HCT116 (cell line): Measurements from ENCODE around the gene KLHL3. TPM values are rescaled to one million over a fixed set of nuclear protein-coding genes. Genes with fewer than 3 reads are reported as not detected.

Experiments used
- ATAC-seq: fragments of 200-7000 bp; cut with Tn5 transposase; 2 replicates; pipeline ENCODE4 v1.9.1; 2020; ENCODE audit warnings: mild to moderate bottlenecking, moderate library complexity
- BruUV-seq: library from RNA; stranded (reverse); fragments of 400-500 nt; replicated peaks from 2 replicates; lab custom pipeline; 2021; lab: Mats Ljungman, UMichigan
- CTCF ChIA-PET: fragments of 300-600 bp; sonication (Branson Sonifier 250); formaldehyde crosslinking; loops from one replicate; lab custom pipeline; 2021; ENCODE audit warnings: antibody characterized with exemption; lab: Charles Lee
- POLR2A ChIA-PET: fragments of 300-600, 350-600 bp; sonication (Branson Sonifier 250); formaldehyde crosslinking; loops from one replicate; lab custom pipeline; 2021; ENCODE audit warnings: antibody characterized with exemption; lab: Charles Lee
- RAD21 ChIA-PET, 2 experiments: fragments of 300-600 bp; sonication (Branson Sonifier 250); formaldehyde crosslinking; loops; one replicate each; lab custom pipeline; 2023; ENCODE audit warnings: low total read pairs in 2 of 2; ENCODE audit not compliant: uncharacterized antibody in 2 of 2, unreplicated experiment in 2 of 2, low non-redundant PET in 1 of 2; lab: Charles Lee
- DNase-seq: peaks from one replicate; pipeline ENCODE4 v3.0.0-alpha.2; 2010; ENCODE audit warnings: low read depth, low spot score
- H2AFZ ChIP-seq: fragments of 200-600 bp; shearing (Covaris generic), sonication (generic); 2 replicates; pipeline ENCODE4 v1.6.1; 2017; ENCODE audit warnings: low read depth, mixed run types, mixed read lengths, antibody characterized with exemption, low read length; ENCODE audit not compliant: poor library complexity, severe bottlenecking
- H3K27ac ChIP-seq: 2 replicates; pipeline ENCODE4 v1.5.1; 2012; ENCODE audit warnings: low read depth, low read length
- H3K27me3 ChIP-seq: fragments of 200-600 bp; sonication (generic); 2 replicates; pipeline ENCODE4 v1.6.1; 2016; ENCODE audit warnings: mixed run types, low read length, mixed read lengths; ENCODE audit not compliant: insufficient read depth
- H3K36me3 ChIP-seq, 2 experiments: fragments of 200-500 bp in 1 of 2; fragments of 200-600 bp in 1 of 2; sonication (Bioruptor generic) in 1 of 2; sonication (generic) in 1 of 2; 2 replicates each; pipeline versions ENCODE4 v1.5.1 to v1.6.1; 2014 to 2016; ENCODE audit warnings: low read length in 2 of 2, inconsistent platforms in 1 of 2, mixed read lengths in 1 of 2, mixed run types in 1 of 2; ENCODE audit not compliant: insufficient read depth in 2 of 2, control insufficient read depth in 1 of 2
- H3K4me1 ChIP-seq, 2 experiments: fragments of 200-600 bp in 1 of 2; sonication (generic) in 1 of 2; 2 replicates each; pipeline versions ENCODE4 v1.5.1 to v1.6.1; 2012 to 2017; ENCODE audit warnings: low read length in 2 of 2, inconsistent platforms in 1 of 2, mild to moderate bottlenecking in 1 of 2, mixed read lengths in 1 of 2, mixed run types in 1 of 2, moderate library complexity in 1 of 2; ENCODE audit not compliant: insufficient read depth in 2 of 2, control insufficient read depth in 1 of 2
- H3K4me2 ChIP-seq: fragments of 200-600 bp; sonication (generic); 2 replicates; pipeline ENCODE4 v1.6.1; 2017; ENCODE audit warnings: mixed run types, low read length, mixed read lengths
- H3K4me3 ChIP-seq, 2 experiments: fragments of 200-600 bp in 1 of 2; sonication (generic) in 1 of 2; replicated peaks in 1 of 2; 2 replicates each; pipeline ENCODE4 v1.5.1; 2011 to 2016; ENCODE audit warnings: low read length in 2 of 2, control low read depth in 1 of 2, low read depth in 1 of 2, mild to moderate bottlenecking in 1 of 2, mixed read lengths in 1 of 2, mixed run types in 1 of 2
- H3K79me2 ChIP-seq: fragments of 200-600 bp; sonication (generic); 2 replicates; pipeline ENCODE4 v1.6.1; 2017; ENCODE audit warnings: mild to moderate bottlenecking, mixed run types, low read length, moderate library complexity, mixed read lengths; ENCODE audit not compliant: insufficient read depth
- H3K9ac ChIP-seq: fragments of 200-600 bp; sonication (generic); 2 replicates; pipeline ENCODE4 v1.6.1; 2016; ENCODE audit warnings: low read length, mixed read lengths
- H3K9me2 ChIP-seq: fragments of 200-600 bp; sonication (generic), shearing (Covaris generic); 2 replicates; pipeline ENCODE4 v1.6.1; 2017; ENCODE audit warnings: mixed run types, mild to moderate bottlenecking, moderate library complexity; ENCODE audit not compliant: insufficient read depth
- H3K9me3 ChIP-seq, 2 experiments: fragments of 200-500 bp in 1 of 2; fragments of 200-600 bp in 1 of 2; sonication (Bioruptor generic) in 1 of 2; sonication (generic) in 1 of 2; 2 replicates each; pipeline ENCODE4 v1.6.1; 2014 to 2017; ENCODE audit warnings: low read length in 2 of 2, mixed read lengths in 2 of 2, inconsistent platforms in 1 of 2, low read depth in 1 of 2, mild to moderate bottlenecking in 1 of 2, mixed run types in 1 of 2, moderate library complexity in 1 of 2; ENCODE audit not compliant: control insufficient read depth in 1 of 2, insufficient read depth in 1 of 2
- H4K20me1 ChIP-seq: fragments of 200-600 bp; sonication (generic), shearing (Covaris generic); 2 replicates; pipeline ENCODE4 v1.6.1; 2017; ENCODE audit warnings: mixed run types, mild to moderate bottlenecking, moderate library complexity; ENCODE audit not compliant: insufficient read depth
- ATF3 ChIP-seq: IDR thresholded peaks from 2 replicates; pipeline ENCODE4 v1.6.1; 2012
- CBX3 ChIP-seq: IDR thresholded peaks from 2 replicates; pipeline ENCODE4 v1.6.1; 2012; ENCODE audit warnings: low read depth
- CEBPB ChIP-seq: IDR thresholded peaks from 2 replicates; pipeline ENCODE4 v1.6.1; 2012; ENCODE audit warnings: low read depth
- CTCF ChIP-seq, 3 experiments: fragments of 200-600 bp in 1 of 3; sonication (generic) in 1 of 3; IDR thresholded peaks in 2 of 3; conservative IDR thresholded peaks in 1 of 3; 2 replicates each; pipeline ENCODE4 v1.5.1; 2012 to 2017; ENCODE audit warnings: low read depth in 2 of 3, low read length in 2 of 3, antibody characterized with exemption in 1 of 3, borderline replicate concordance in 1 of 3, control low read depth in 1 of 3, mild to moderate bottlenecking in 1 of 3, mixed read lengths in 1 of 3, mixed run types in 1 of 3, moderate library complexity in 1 of 3; ENCODE audit not compliant: insufficient read depth in 1 of 3
- EGR1 ChIP-seq: IDR thresholded peaks from 2 replicates; pipeline ENCODE4 v1.6.1; 2012; ENCODE audit warnings: low read depth
- ELF1 ChIP-seq: IDR thresholded peaks from 2 replicates; pipeline ENCODE4 v1.6.1; 2012; ENCODE audit warnings: low read depth, borderline replicate concordance
- EZH2phosphoT487 ChIP-seq: fragments of 200-600 bp; IDR thresholded peaks from 2 replicates; pipeline ENCODE4 v1.6.1; 2018; ENCODE audit warnings: antibody characterized with exemption, borderline replicate concordance
- FOSL1 ChIP-seq: IDR thresholded peaks from 2 replicates; pipeline ENCODE4 v1.6.1; 2012; ENCODE audit warnings: low read depth
- JUND ChIP-seq: IDR thresholded peaks from 2 replicates; pipeline ENCODE4 v1.6.1; 2012
- MAX ChIP-seq: IDR thresholded peaks from 2 replicates; pipeline ENCODE4 v1.6.1; 2012
- POLR2A ChIP-seq: IDR thresholded peaks from 2 replicates; pipeline ENCODE4 v1.7.0; 2011; ENCODE audit warnings: borderline replicate concordance; ENCODE audit not compliant: insufficient read depth, insufficient read length; ENCODE audit errors: extremely low read depth
- POLR2AphosphoS5 ChIP-seq: IDR thresholded peaks from 2 replicates; pipeline ENCODE4 v1.6.1; 2011; ENCODE audit warnings: mild to moderate bottlenecking, low read depth, low read length, moderate library complexity
- RAD21 ChIP-seq: IDR thresholded peaks from 2 replicates; pipeline ENCODE4 v1.6.1; 2012; ENCODE audit warnings: low read depth, mild to moderate bottlenecking
- SIN3A ChIP-seq: IDR thresholded peaks from 2 replicates; pipeline ENCODE4 v1.6.1; 2012; ENCODE audit warnings: low read depth
- SP1 ChIP-seq: IDR thresholded peaks from 2 replicates; pipeline ENCODE4 v1.6.1; 2012; ENCODE audit warnings: low read depth
- SRF ChIP-seq: IDR thresholded peaks from 2 replicates; pipeline ENCODE4 v1.6.1; 2012; ENCODE audit warnings: low read depth
- TCF7L2 ChIP-seq: IDR thresholded peaks from 2 replicates; pipeline ENCODE4 v1.7.0; 2011; ENCODE audit warnings: borderline replicate concordance, inconsistent platforms; ENCODE audit not compliant: insufficient read depth, insufficient read length; ENCODE audit errors: extremely low read depth
- YY1 ChIP-seq: IDR thresholded peaks from 2 replicates; pipeline ENCODE4 v1.6.1; 2011; ENCODE audit warnings: low read length, low read depth, moderate library complexity, mild to moderate bottlenecking; ENCODE audit not compliant: insufficient replicate concordance; ENCODE audit errors: extremely low read depth
- ZBTB33 ChIP-seq: IDR thresholded peaks from 2 replicates; pipeline ENCODE4 v1.6.1; 2011; ENCODE audit warnings: mild to moderate bottlenecking, low read length, moderate library complexity; ENCODE audit not compliant: insufficient replicate concordance; ENCODE audit errors: extremely low read depth
- ZNF274 ChIP-seq: fragments of 200-500 bp; sonication (Bioruptor generic); IDR thresholded peaks from 2 replicates; pipeline ENCODE4 v1.6.1; 2014; ENCODE audit warnings: mild to moderate bottlenecking, low read depth, low read length, inconsistent platforms
- intact Hi-C: fragments of 100-400 bp; cut with micrococcal nuclease; formaldehyde crosslinking; loops from 2 replicates; pipeline ENCODE4 v1.10.0; 2022
- total RNA-seq: library from RNA; stranded (reverse); gene quantifications from one replicate; pipeline ENCODE4 v1.2.1, GENCODE V29; 2021; ENCODE audit not compliant: unreplicated experiment

KLHL3 gene
- total RNA-seq, 1 experiment from 2014 or later, result not detected

GRCh38 chr5:137613554-137614265, 122.2 kb downstream of the KLHL3 start:
- H4K20me1 ChIP-seq, result no peaks in the 10 kb centered on the region
- no peak for DNase-seq
- intact Hi-C loops, result no loop called here
- H3K36me3 ChIP-seq, result no peaks in the 10 kb centered on the region
- H2AFZ ChIP-seq, result no peak overlapping the region
- CTCF ChIA-PET, result no interaction called here
- ATAC-seq, result no peak
- H3K9me2 ChIP-seq, result no peaks in the 10 kb centered on the region
- peaks cover 13% of the 10 kb centered on the region; the same call in 1 of the 2 replicates for H3K27me3 ChIP-seq
- no peaks in the 10 kb centered on the region for H3K4me1 ChIP-seq
- H3K27ac ChIP-seq, result no peak overlapping the region
- H3K9me3 ChIP-seq, result no peaks in the 10 kb centered on the region
- BruUV-seq, result no TSS peak
- no peak overlapping the region for H3K4me2 ChIP-seq
- H3K9ac ChIP-seq, result no peak overlapping the region
- H3K4me3 ChIP-seq, result no peak overlapping the region
- no peaks in the 10 kb centered on the region for H3K79me2 ChIP-seq
- POLR2A ChIA-PET, result no interaction called here
- RAD21 ChIA-PET, result no interaction called here
- TF ChIP-seq CEBPB (no peak), CBX3 (no peak), SP1 (no peak), EGR1 (no peak), ZNF274 (no peak), POLR2A (no peak), JUND (no peak), FOSL1 (no peak), TCF7L2 (no peak), ATF3 (no peak), SIN3A (no peak), ELF1 (no peak), SRF (no peak), YY1 (no peak), RAD21 (no peak), CTCF (IDR thresholded peaks at IDR 0.05 in 2 of 3, conservative IDR thresholded peaks at IDR 0.05 in 1 of 3; ENCODE audit: borderline replicate concordance in 1 of 3, insufficient read depth in 1 of 3, low read depth in 2 of 3, low read length in 2 of 3) (no peak), MAX (no peak), ZBTB33 (no peak), EZH2phosphoT487 (no peak), POLR2AphosphoS5 (no peak)
